Gastrocnemius medialis (tissue), 4 donors: ENCODE results near the gene CCNL1. TPM values are rescaled to one million over a fixed set of nuclear protein-coding genes. Genes with fewer than 3 reads are reported as not detected.
A peak's percentile ranks its signal among the peaks of the same experiment; 100 is the strongest.
"Not testable (repeated sequence)": the region's sequence is repeated elsewhere in the genome, so short reads cannot be mapped to it uniquely, and the experiment has no call there.

ENCODE experiments used
- ATAC-seq, 2 donors: fragments of 150-250 bp; one replicate each; pipeline ENCODE4 v1.9.1; 2016
- DNase-seq, 2 donors: peaks; one replicate each; pipeline ENCODE4 v3.0.0-alpha.2; 2019
- H3K27ac ChIP-seq, 4 donors: fragments of 200-600 bp; sonication (generic); 1 replicate in 1 of 4; 2 replicates in 3 of 4; pipeline ENCODE4 v1.5.1; 2016 to 2018; ENCODE audit warnings: mild to moderate bottlenecking in 2 of 4, moderate library complexity in 1 of 4
- H3K27me3 ChIP-seq, 3 donors: fragments of 200-600 bp; sonication (generic) in 2 of 3; 1 replicate in 1 of 3; 2 replicates in 2 of 3; pipeline versions ENCODE4 v1.5.1 to v1.6.0; 2016 to 2019; ENCODE audit warnings: mild to moderate bottlenecking in 1 of 3, moderate library complexity in 1 of 3
- H3K36me3 ChIP-seq, 2 donors: fragments of 200-600 bp; sonication (generic) in 1 of 2; one replicate each; pipeline ENCODE4 v1.5.1; 2017 to 2018
- H3K4me1 ChIP-seq, 2 donors: fragments of 200-600 bp; sonication (generic) in 1 of 2; one replicate each; pipeline ENCODE4 v1.5.1; 2016 to 2017; ENCODE audit warnings: mild to moderate bottlenecking in 2 of 2
- H3K4me3 ChIP-seq, 4 donors: fragments of 200-600 bp; sonication (generic) in 3 of 4; 1 replicate in 1 of 4; 2 replicates in 3 of 4; pipeline ENCODE4 v1.5.1; 2016 to 2019; ENCODE audit warnings: mild to moderate bottlenecking in 2 of 4
- H3K9me3 ChIP-seq, 3 donors: fragments of 200-600 bp; sonication (generic) in 2 of 3; 1 replicate in 1 of 3; 2 replicates in 2 of 3; pipeline ENCODE4 v1.5.1; 2016 to 2019
- POLR2A ChIP-seq, 2 donors: fragments of 450-650 bp; IDR thresholded peaks; one replicate each; pipeline ENCODE4 v1.6.1; 2017; ENCODE audit warnings: antibody characterized with exemption in 2 of 2, mild to moderate bottlenecking in 2 of 2, moderate library complexity in 2 of 2
- in situ Hi-C, 4 donors: fragments of 200-750 bp; cut with MboI; loops; one replicate each; pipeline versions ENCODE4 v1.15.0 to v1.8.0; 2017; ENCODE audit warnings: low sequenced_read_pairs in 4 of 4
- intact Hi-C: fragments of 100-400 bp; cut with DNase I; formaldehyde crosslinking; loops from one replicate; pipeline ENCODE4 v1.15.1; 2023; ENCODE audit warnings: low total_unique reads
- total RNA-seq, 4 donors: library from RNA; depleted of rRNA; stranded (reverse); fragments of >200 nt; gene quantifications; one replicate each; pipeline versions ENCODE4 v1.1.0 to v1.2.3, GENCODE V29; 2016
- TF ChIP-seq, protein P1 (sequence below), 5 experiments: fragments of 450-650 bp in 3 of 5; fragments of 200-600 bp in 2 of 5; sonication (generic) in 2 of 5; IDR thresholded peaks in 4 of 5; conservative IDR thresholded peaks in 1 of 5; 1 replicate in 4 of 5; 2 replicates in 1 of 5; pipeline ENCODE4 v1.5.1; 2016 to 2019; ENCODE audit warnings: antibody characterized with exemption in 5 of 5, mild to moderate bottlenecking in 3 of 5, moderate library complexity in 3 of 5

Gene CCNL1
- total RNA-seq, 4 donors from 2014 or later: 34.3 to 110 (median 41.3) TPM

DNA sequence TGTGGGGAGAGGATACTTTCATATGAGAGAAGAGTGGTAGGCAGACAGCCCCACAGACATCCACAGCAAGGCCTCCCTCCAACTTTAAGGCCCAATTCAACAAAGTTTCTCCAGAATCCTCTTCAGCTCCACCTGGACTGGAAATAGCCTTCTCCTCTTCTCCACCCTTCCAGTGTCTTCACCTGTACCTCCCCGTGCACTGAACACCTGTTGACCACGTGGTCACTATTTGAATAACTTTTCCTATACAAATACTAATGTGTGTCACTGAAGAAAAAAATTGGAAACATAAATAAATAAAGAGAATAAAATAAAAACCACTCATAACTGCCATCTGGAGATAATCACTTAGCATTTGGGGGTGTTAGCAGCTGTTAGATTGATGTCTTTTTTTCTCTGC lies 52.9 kb downstream of the CCNL1 start:
- no peak for ATAC-seq
- TF ChIP-seq POLR2A (IDR thresholded peaks at IDR 0.05): no peak
- TF ChIP-seq, protein P1, sequence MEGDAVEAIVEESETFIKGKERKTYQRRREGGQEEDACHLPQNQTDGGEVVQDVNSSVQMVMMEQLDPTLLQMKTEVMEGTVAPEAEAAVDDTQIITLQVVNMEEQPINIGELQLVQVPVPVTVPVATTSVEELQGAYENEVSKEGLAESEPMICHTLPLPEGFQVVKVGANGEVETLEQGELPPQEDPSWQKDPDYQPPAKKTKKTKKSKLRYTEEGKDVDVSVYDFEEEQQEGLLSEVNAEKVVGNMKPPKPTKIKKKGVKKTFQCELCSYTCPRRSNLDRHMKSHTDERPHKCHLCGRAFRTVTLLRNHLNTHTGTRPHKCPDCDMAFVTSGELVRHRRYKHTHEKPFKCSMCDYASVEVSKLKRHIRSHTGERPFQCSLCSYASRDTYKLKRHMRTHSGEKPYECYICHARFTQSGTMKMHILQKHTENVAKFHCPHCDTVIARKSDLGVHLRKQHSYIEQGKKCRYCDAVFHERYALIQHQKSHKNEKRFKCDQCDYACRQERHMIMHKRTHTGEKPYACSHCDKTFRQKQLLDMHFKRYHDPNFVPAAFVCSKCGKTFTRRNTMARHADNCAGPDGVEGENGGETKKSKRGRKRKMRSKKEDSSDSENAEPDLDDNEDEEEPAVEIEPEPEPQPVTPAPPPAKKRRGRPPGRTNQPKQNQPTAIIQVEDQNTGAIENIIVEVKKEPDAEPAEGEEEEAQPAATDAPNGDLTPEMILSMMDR (IDR thresholded peaks at IDR 0.05 in 4 of 5, conservative IDR thresholded peaks at IDR 0.05 in 1 of 5): no peak
- Histone ChIP-seq H3K27me3 (no peaks in the 10 kb centered on the region), H3K36me3 (no peaks in the 10 kb centered on the region), H3K4me1 (peaks cover 0 to 3% of the 10 kb centered on the region in 2 donors), H3K9me3 (no peaks in the 10 kb centered on the region), H3K27ac (no peak overlapping the region), H3K4me3 (no peak overlapping the region)
- in situ Hi-C loops: no loop called here
- intact Hi-C loops: no loop called here
- DNase-seq: no peak

DNA sequence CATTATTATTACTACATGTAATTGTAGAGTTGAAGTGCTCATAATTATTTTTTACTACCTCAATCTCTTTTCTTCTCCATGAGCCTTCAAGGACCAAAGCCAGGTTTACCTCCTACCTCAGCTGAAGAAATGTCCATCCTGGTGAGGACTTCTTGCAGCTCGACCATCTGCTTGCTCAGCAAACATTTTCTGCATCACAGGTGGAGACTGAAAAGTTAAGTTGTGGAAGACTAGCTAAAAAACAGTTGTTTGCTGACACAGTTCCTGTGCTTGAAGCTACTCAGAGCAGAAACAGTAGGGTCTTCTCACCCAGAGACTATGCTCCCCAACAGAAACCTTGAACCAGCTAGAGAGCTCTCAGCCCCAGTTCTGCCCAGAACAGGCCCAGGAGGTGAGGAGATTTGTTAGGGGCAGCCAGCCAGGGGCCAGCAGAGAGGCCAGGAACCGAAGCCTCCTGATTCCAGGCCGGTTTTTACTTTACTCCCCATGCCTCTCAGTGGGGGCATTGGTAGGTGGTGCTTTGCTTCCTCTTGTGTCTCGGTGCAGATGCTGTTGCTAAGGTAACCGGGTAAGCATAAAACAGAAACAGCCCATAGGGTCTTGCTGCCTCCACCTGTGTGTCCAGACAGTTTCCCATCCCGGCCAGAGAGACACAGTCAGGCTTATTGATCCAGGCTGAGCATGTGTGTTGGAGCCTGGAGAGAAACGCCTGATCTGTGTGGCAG lies 54.9 kb downstream of the CCNL1 start:
- ATAC-seq (no peak), DNase-seq (no peak)
- no peaks in the 10 kb centered on the region for H3K9me3 ChIP-seq
- H3K36me3 ChIP-seq: no peaks in the 10 kb centered on the region
- TF ChIP-seq, protein P1 (IDR thresholded peaks at IDR 0.05 in 4 of 5, conservative IDR thresholded peaks at IDR 0.05 in 1 of 5): no peak
- TF ChIP-seq POLR2A (IDR thresholded peaks at IDR 0.05): no peak
- H3K27me3 ChIP-seq: no peaks in the 10 kb centered on the region
- intact Hi-C loops (no loop called here), in situ Hi-C loops (no loop called here)
- H3K27ac ChIP-seq: no peak overlapping the region
- no peak overlapping the region for H3K4me3 ChIP-seq
- peaks cover 0 to 11% of the 10 kb centered on the region in 2 donors for H3K4me1 ChIP-seq

DNA sequence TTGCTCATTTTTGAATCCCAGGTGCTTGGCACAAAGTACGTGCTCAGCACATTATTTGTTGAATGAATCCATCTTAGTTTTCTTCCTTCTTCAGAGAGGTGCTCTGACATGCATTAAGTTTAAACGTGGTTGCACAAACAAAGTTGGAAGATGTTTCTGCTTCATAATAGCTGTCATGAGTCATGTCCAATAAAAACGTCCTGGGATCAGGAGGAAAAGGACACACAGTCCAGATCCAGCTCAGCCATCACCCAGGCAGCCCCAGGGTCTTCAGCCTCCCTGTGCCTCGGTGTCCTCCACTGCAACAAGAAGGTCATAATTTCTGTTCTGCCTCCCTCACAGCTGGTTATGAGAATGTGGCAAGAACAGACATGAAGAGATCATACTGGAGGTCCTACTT lies 55.4 kb downstream of the CCNL1 start:
- Histone ChIP-seq H3K27me3 (no peaks in the 10 kb centered on the region), H3K4me1 (peaks cover 0 to 16% of the 10 kb centered on the region in 2 donors), H3K27ac (no peak overlapping the region), H3K9me3 (no peaks in the 10 kb centered on the region), H3K4me3 (no peak overlapping the region), H3K36me3 (no peaks in the 10 kb centered on the region)
- TF ChIP-seq, protein P1 (IDR thresholded peaks at IDR 0.05 in 4 of 5, conservative IDR thresholded peaks at IDR 0.05 in 1 of 5): no peak
- TF ChIP-seq POLR2A (IDR thresholded peaks at IDR 0.05): no peak
- ATAC-seq: peak; percentile 73 to 77
- no peak for DNase-seq
- intact Hi-C loops: no loop called here
- in situ Hi-C loops: no loop called here

DNA sequence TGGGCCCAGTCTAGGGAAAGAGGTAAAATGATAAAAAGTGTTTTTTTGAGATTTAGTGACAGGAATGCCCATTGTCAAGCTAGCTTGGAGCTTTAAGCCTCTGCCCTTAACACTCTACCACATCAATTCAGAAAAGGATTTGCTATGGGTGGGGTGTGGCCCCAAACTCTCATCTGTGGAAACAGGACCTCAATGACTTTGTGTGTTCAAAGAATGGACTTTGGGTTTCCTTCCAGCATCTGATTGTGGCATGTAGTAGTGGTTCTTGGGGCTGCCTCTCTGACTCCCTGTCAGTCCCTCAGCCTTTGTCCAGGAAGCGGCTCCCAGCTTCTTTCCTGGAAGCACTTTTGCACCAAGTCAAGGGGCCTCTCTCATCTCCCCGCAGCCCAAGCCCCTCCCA lies 56.1 kb downstream of the CCNL1 start:
- TF ChIP-seq, protein P1 (IDR thresholded peaks at IDR 0.05 in 4 of 5, conservative IDR thresholded peaks at IDR 0.05 in 1 of 5): no peak
- no peak for TF ChIP-seq POLR2A (IDR thresholded peaks at IDR 0.05)
- Histone ChIP-seq H3K4me3 (no peak overlapping the region), H3K4me1 (peaks cover 5 to 22% of the 10 kb centered on the region in 2 donors), H3K27ac (no peak overlapping the region), H3K9me3 (no peaks in the 10 kb centered on the region), H3K36me3 (no peaks in the 10 kb centered on the region), H3K27me3 (no peaks in the 10 kb centered on the region)
- DNase-seq (no peak), ATAC-seq (no peak)
- in situ Hi-C loops: no loop called here
- intact Hi-C loops: no loop called here

DNA sequence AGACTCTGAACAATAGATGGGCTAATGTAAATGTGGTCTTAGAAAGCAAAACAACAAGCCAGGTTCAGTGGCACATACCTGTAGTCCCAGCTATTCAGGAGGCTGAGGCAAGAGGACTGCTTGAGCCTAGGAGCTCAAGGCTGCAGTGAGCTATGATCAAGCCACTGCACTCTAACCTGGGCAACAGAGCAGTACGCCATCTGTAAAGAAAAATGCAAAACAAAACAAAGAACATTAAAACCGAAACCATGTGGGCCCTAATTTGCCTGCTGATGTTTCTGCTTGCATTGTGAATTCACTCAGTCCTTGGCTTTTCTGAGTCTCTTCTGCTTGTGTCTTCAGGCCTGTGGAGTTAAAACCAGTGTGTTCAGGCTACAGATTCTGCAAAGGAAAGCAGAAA lies 56.7 kb downstream of the CCNL1 start:
- H3K9me3 ChIP-seq: no peaks in the 10 kb centered on the region
- no peaks in the 10 kb centered on the region for H3K36me3 ChIP-seq
- H3K4me1 ChIP-seq: peaks cover 5 to 28% of the 10 kb centered on the region in 2 donors
- H3K4me3 ChIP-seq: no peak overlapping the region
- DNase-seq (no peak), ATAC-seq (no peak)
- intact Hi-C loops (no loop called here), in situ Hi-C loops (no loop called here)
- no peak overlapping the region for H3K27ac ChIP-seq
- H3K27me3 ChIP-seq: no peaks in the 10 kb centered on the region
- TF ChIP-seq, protein P1 (IDR thresholded peaks at IDR 0.05 in 4 of 5, conservative IDR thresholded peaks at IDR 0.05 in 1 of 5): no peak
- no peak for TF ChIP-seq POLR2A (IDR thresholded peaks at IDR 0.05)

DNA sequence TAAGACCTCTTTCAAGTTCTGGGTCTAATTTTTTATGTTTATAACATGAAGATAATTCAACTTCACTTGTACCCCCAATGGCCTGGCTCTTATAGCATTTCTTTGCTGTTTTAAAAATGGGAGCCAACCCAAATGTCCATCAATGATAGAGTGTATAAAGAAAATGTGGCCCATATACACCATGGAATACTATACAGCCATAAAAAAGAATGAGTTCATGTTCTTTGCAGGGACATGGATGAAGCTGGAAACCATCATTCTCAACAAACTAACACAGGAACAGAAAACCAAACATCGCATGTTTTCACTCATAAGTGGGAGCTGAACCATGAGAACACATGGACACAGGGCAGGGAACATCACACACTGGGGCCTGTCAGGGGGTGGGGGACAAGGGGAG lies 57.4 kb downstream of the CCNL1 start:
- H3K27ac ChIP-seq, H3K4me3 ChIP-seq, in situ Hi-C loops: not testable (repeated sequence)

More for the DNA sequence above, 57.4 kb downstream of the CCNL1 start:
- H3K9me3 ChIP-seq, intact Hi-C loops, H3K27me3 ChIP-seq, DNase-seq, ATAC-seq, H3K36me3 ChIP-seq: not testable (repeated sequence)
- peaks cover 5 to 30% of the 10 kb centered on the region in 2 donors for H3K4me1 ChIP-seq
